Endothelial cell of umbilical vein (primary cell): ENCODE measurements around the gene HIGD1C. TPM values are rescaled to one million over a fixed set of nuclear protein-coding genes. Genes with fewer than 3 reads are reported as not detected.

Experiments
- BruUV-seq: library from RNA; stranded (reverse); fragments of 400-500 nt; replicated peaks from 2 replicates; lab custom pipeline; 2021; lab: Mats Ljungman, UMichigan
- CTCF ChIA-PET: fragments of 300-600, 350-600 bp; sonication (Branson Sonifier 250); formaldehyde crosslinking; loops from one replicate; lab custom pipeline; 2021; ENCODE audit warnings: antibody characterized with exemption, inconsistent platforms; lab: Charles Lee
- POLR2A ChIA-PET: fragments of 300-600, 350-600 bp; sonication (Branson Sonifier 250); formaldehyde crosslinking; loops from one replicate; lab custom pipeline; 2021; ENCODE audit warnings: antibody characterized with exemption, inconsistent platforms; lab: Charles Lee
- DNase-seq: peaks from one replicate; pipeline ENCODE4 v3.0.0-alpha.2; 2011; ENCODE audit warnings: low read depth, low spot score
- FAIRE-seq: peaks from 2 replicates; lab custom pipeline; 2011; peaks lifted over from hg19 to GRCh38; lab: Jason Lieb, UNC
- H2AFZ ChIP-seq: 2 replicates; pipeline ENCODE4 v1.6.0; 2012; ENCODE audit warnings: low read depth, low read length, control low read depth, inconsistent platforms
- H3K27ac ChIP-seq: 2 replicates; pipeline ENCODE4 v1.5.1; 2011; ENCODE audit warnings: low read depth, mild to moderate bottlenecking, control low read depth, low read length, moderate library complexity; ENCODE audit not compliant: insufficient read depth
- H3K27me3 ChIP-seq, 2 experiments: 2 replicates each; pipeline versions ENCODE4 v1.6.0 to v1.6.1; 2011; ENCODE audit warnings: low read length in 2 of 2, mixed read lengths in 1 of 2; ENCODE audit not compliant: control insufficient read depth in 2 of 2, insufficient read depth in 2 of 2
- H3K36me3 ChIP-seq, 2 experiments: 2 replicates in 1 of 2; 3 replicates in 1 of 2; pipeline ENCODE4 v1.5.1; 2011; ENCODE audit warnings: low read length in 2 of 2, mild to moderate bottlenecking in 1 of 2, moderate library complexity in 1 of 2; ENCODE audit not compliant: control insufficient read depth in 2 of 2, insufficient read depth in 2 of 2; ENCODE audit errors: extremely low read depth in 1 of 2
- H3K4me1 ChIP-seq: 3 replicates; pipeline ENCODE4 v1.5.1; 2011; ENCODE audit warnings: mild to moderate bottlenecking, low read length; ENCODE audit not compliant: control insufficient read depth, insufficient read depth; ENCODE audit errors: extremely low read depth
- H3K4me2 ChIP-seq: 2 replicates; pipeline ENCODE4 v1.6.1; 2011; ENCODE audit warnings: low read length, control low read depth, mixed read lengths; ENCODE audit not compliant: insufficient read depth
- H3K4me3 ChIP-seq, 3 experiments: fragments of 200-600 bp in 1 of 3; sonication (generic), shearing (Covaris generic) in 1 of 3; replicated peaks in 1 of 3; 2 replicates each; pipeline ENCODE4 v1.5.1; 2011 to 2016; ENCODE audit warnings: control low read depth in 3 of 3, low read length in 3 of 3, mild to moderate bottlenecking in 2 of 3, inconsistent platforms in 1 of 3, low read depth in 1 of 3, moderate library complexity in 1 of 3; ENCODE audit not compliant: insufficient read depth in 1 of 3
- H3K79me2 ChIP-seq: 2 replicates; pipeline ENCODE4 v1.6.0; 2012; ENCODE audit warnings: low read length, inconsistent platforms; ENCODE audit not compliant: control insufficient read depth, insufficient read depth
- H3K9ac ChIP-seq: replicated peaks from 2 replicates; pipeline ENCODE3; 2011; ENCODE audit warnings: low read length, control low read depth; ENCODE audit not compliant: insufficient read depth; ENCODE audit errors: extremely low read depth
- H3K9me1 ChIP-seq: replicated peaks from 3 replicates; pipeline ENCODE4 v1.6.0; 2011; ENCODE audit warnings: mild to moderate bottlenecking, low read length; ENCODE audit not compliant: control insufficient read depth, insufficient read depth; ENCODE audit errors: extremely low read depth
- H3K9me3 ChIP-seq: replicated peaks from 2 replicates; pipeline ENCODE4 v1.5.1; 2012; ENCODE audit warnings: low read length, inconsistent platforms; ENCODE audit not compliant: control insufficient read depth, insufficient read depth
- H4K20me1 ChIP-seq: replicated peaks from 2 replicates; pipeline ENCODE3; 2011; ENCODE audit warnings: mild to moderate bottlenecking, low read length; ENCODE audit not compliant: control insufficient read depth, insufficient read depth; ENCODE audit errors: extremely low read depth
- CTCF ChIP-seq, 2 donors: IDR thresholded peaks; 1 replicate in 1 of 2; 2 replicates in 1 of 2; pipeline ENCODE4 v1.5.1; 2011; ENCODE audit warnings: low read length in 2 of 2, mild to moderate bottlenecking in 2 of 2, moderate library complexity in 2 of 2, control low read depth in 1 of 2, inconsistent platforms in 1 of 2, low read depth in 1 of 2; ENCODE audit not compliant: insufficient read depth in 1 of 2; ENCODE audit errors: extremely low read depth in 1 of 2
- EZH2 ChIP-seq: IDR thresholded peaks from 2 replicates; pipeline ENCODE4 v1.6.1; 2012; ENCODE audit warnings: borderline replicate concordance, low read depth, mild to moderate bottlenecking, moderate library complexity, low read length, inconsistent platforms; ENCODE audit not compliant: severe bottlenecking
- FOS ChIP-seq: IDR thresholded peaks from 2 replicates; pipeline ENCODE4 v1.6.1; 2011; ENCODE audit warnings: mild to moderate bottlenecking, low read length, moderate library complexity, borderline replicate concordance; ENCODE audit not compliant: insufficient read depth
- GATA2 ChIP-seq: IDR thresholded peaks from 2 replicates; pipeline ENCODE4 v1.7.0; 2011; ENCODE audit warnings: low read depth, mild to moderate bottlenecking, moderate library complexity, mixed read lengths, low read length; ENCODE audit not compliant: insufficient read length, insufficient read depth
- JUN ChIP-seq: IDR thresholded peaks from 2 replicates; pipeline ENCODE4 v1.6.1; 2011; ENCODE audit warnings: borderline replicate concordance, low read depth; ENCODE audit not compliant: insufficient read length, insufficient read depth
- MAX ChIP-seq: IDR thresholded peaks from 2 replicates; pipeline ENCODE4 v1.6.1; 2011; ENCODE audit not compliant: insufficient read depth, insufficient read length
- MYC ChIP-seq: IDR thresholded peaks from one replicate; pipeline ENCODE4 v1.6.1; 2011; ENCODE audit warnings: mild to moderate bottlenecking, low read depth, low read length
- POLR2A ChIP-seq: IDR thresholded peaks from 2 replicates; pipeline ENCODE4 v1.6.1; 2012; ENCODE audit warnings: low read depth, mild to moderate bottlenecking, control low read depth, low read length
- POLR2AphosphoS5 ChIP-seq: IDR thresholded peaks from 2 replicates; pipeline ENCODE4 v1.6.1; 2012; ENCODE audit warnings: low read depth, mild to moderate bottlenecking, control low read depth, low read length, moderate library complexity; ENCODE audit not compliant: insufficient read depth
- dilution Hi-C: fragments of 300-500 bp; cut with MboI; formaldehyde crosslinking; loops from one replicate; pipeline ENCODE4 v1.15.0; 2019; ENCODE audit warnings: low sequenced_read_pairs; ENCODE audit not compliant: extremely low pct_ligation_motif_present
- intact Hi-C: fragments of 100-400 bp; cut with micrococcal nuclease; formaldehyde crosslinking; loops from one replicate; pipeline ENCODE4 v1.10.0; 2022
- polyA plus RNA-seq, 4 experiments: library from polyadenylated mRNA; depleted of rRNA in 3 of 4; stranded (reverse) in 3 of 4; unstranded in 1 of 4; fragments of >200 nt; gene quantifications; 2 replicates each; pipeline versions ENCODE4 v1.2.1 to v1.2.3, GENCODE V29; 2011 to 2012; ENCODE audit warnings: missing spikeins in 1 of 4
- total RNA-seq: library from RNA; stranded (reverse); gene quantifications from 2 replicates; pipeline ENCODE4 v1.2.3, GENCODE V29; 2021

Gene HIGD1C
- total and polyA plus RNA-seq, 2 donors (not counting 3 experiments of a cell fraction or from before 2014, with no cell fraction given) = not detected

GRCh38 chr12:50928392-50928791 lies 24.0 kb upstream of the HIGD1C start:
- H3K9ac ChIP-seq = no peak overlapping the region
- H3K4me3 ChIP-seq = no peak overlapping the region
- no peak for FAIRE-seq
- no peaks in the 10 kb centered on the region for H3K9me3 ChIP-seq
- intact Hi-C loops (loop anchor here (5.0 kb wide), 1 partner anchor 59 kb away; no protein-coding TSS in a partner anchor), dilution Hi-C loops (no loop called here)
- H3K79me2 ChIP-seq = no peaks in the 10 kb centered on the region
- ChIA-PET POLR2A (no interaction called here), CTCF (interaction anchor here (0.5 to 3.1 kb wide), 3 partner anchors 59 to 126 kb away, joined by 3 to 9 read pairs (median 4); no protein-coding TSS in a partner anchor)
- no peaks in the 10 kb centered on the region for H3K27me3 ChIP-seq
- no peak overlapping the region for H3K4me2 ChIP-seq
- H4K20me1 ChIP-seq = no peaks in the 10 kb centered on the region
- no peak for DNase-seq
- H3K4me1 ChIP-seq = peaks cover 21% of the 10 kb centered on the region
- no TSS peak for BruUV-seq
- no peak overlapping the region for H3K27ac ChIP-seq
- H2AFZ ChIP-seq = no peak overlapping the region
- TF ChIP-seq MAX = no peak
- TF ChIP-seq CTCF (IDR thresholded peaks at IDR 0.05; ENCODE audit: extremely low read depth in 1 of 2, insufficient read depth in 1 of 2, low read depth in 1 of 2, low read length in 2 of 2) = no peak
- TF ChIP-seq EZH2 = no peak
- TF ChIP-seq JUN = no peak
- no peak for TF ChIP-seq POLR2AphosphoS5
- TF ChIP-seq MYC = no peak
- no peak for TF ChIP-seq GATA2
- no peak for TF ChIP-seq FOS
- no peak for TF ChIP-seq POLR2A
- peaks cover 0 to 3% of the 10 kb centered on the region in 2 experiments for H3K36me3 ChIP-seq
- no peaks in the 10 kb centered on the region for H3K9me1 ChIP-seq
